Measurements from ENCODE around the gene CCDC148.
"Not testable (repeated sequence)": the region's sequence is repeated elsewhere in the genome, so short reads cannot be mapped to it uniquely, and the experiment has no call there.

Gene CCDC148

DNA sequence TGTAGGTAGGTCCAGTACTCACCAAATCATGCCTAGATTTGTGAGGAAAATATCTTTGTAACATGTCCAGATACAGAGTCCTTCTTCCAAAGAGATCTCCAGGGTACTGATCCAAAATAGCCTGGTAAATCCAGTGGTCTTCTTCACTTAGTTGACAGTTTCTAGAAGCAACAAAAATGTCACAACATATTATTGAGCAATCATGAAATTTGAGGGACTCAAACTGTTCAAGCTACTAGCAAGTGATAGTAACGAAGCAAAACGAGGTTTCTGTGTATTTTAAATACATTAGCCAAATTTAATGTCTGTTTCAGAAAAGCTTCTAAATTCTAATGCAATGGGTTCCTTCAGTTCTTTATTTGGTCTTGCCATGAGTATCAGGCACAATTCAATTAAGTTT is 142.8 kb downstream of the CCDC148 start:
- Histone ChIP-seq H3K36me3 (no peaks in the 10 kb centered on the region), H3K9me3 (no peaks in the 10 kb centered on the region), H3K4me1 (ENCODE audit: control insufficient read depth in 1 of 2, insufficient read depth in 1 of 2, low read depth in 1 of 2, low read length in 1 of 2) (peaks cover 21 to 22% of the 10 kb centered on the region in 2 experiments), H3K4me3 (ENCODE audit: low read depth in 1 of 2, low read length in 1 of 2) (no peak overlapping the region), H3K27me3 (no peaks in the 10 kb centered on the region), H3K27ac (peak overlapping the region; percentile 90)
- TF ChIP-seq, protein P1, sequence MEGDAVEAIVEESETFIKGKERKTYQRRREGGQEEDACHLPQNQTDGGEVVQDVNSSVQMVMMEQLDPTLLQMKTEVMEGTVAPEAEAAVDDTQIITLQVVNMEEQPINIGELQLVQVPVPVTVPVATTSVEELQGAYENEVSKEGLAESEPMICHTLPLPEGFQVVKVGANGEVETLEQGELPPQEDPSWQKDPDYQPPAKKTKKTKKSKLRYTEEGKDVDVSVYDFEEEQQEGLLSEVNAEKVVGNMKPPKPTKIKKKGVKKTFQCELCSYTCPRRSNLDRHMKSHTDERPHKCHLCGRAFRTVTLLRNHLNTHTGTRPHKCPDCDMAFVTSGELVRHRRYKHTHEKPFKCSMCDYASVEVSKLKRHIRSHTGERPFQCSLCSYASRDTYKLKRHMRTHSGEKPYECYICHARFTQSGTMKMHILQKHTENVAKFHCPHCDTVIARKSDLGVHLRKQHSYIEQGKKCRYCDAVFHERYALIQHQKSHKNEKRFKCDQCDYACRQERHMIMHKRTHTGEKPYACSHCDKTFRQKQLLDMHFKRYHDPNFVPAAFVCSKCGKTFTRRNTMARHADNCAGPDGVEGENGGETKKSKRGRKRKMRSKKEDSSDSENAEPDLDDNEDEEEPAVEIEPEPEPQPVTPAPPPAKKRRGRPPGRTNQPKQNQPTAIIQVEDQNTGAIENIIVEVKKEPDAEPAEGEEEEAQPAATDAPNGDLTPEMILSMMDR (IDR thresholded peaks at IDR 0.05) = no peak

- Histone ChIP-seq H3K9me3 (no peaks in the 10 kb centered on the region), H3K4me3 (ENCODE audit: low read depth in 1 of 2, low read length in 1 of 2) (no peak overlapping the region), H3K36me3 (no peaks in the 10 kb centered on the region), H3K4me1 (ENCODE audit: control insufficient read depth in 1 of 2, insufficient read depth in 1 of 2, low read depth in 1 of 2, low read length in 1 of 2) (peaks cover 21 to 22% of the 10 kb centered on the region in 2 experiments), H3K27ac (peak overlapping the region; percentile 90), H3K27me3 (no peaks in the 10 kb centered on the region)
- TF ChIP-seq, protein P1 (IDR thresholded peaks at IDR 0.05) = no peak
Measured at GRCh38 chr2:158312981-158313380, 143.6 kb downstream of the CCDC148 start.

GRCh38 chr2:158310407-158310806 is 146.1 kb downstream of the CCDC148 start:
- not testable (repeated sequence) for H3K27ac ChIP-seq; H3K36me3 ChIP-seq; H3K9me3 ChIP-seq; H3K4me3 ChIP-seq (ENCODE audit: low read depth in 1 of 2, low read length in 1 of 2); H3K27me3 ChIP-seq
- peaks cover 27 to 29% of the 10 kb centered on the region in 2 experiments for H3K4me1 ChIP-seq (ENCODE audit: control insufficient read depth in 1 of 2, insufficient read depth in 1 of 2, low read depth in 1 of 2, low read length in 1 of 2)

DNA sequence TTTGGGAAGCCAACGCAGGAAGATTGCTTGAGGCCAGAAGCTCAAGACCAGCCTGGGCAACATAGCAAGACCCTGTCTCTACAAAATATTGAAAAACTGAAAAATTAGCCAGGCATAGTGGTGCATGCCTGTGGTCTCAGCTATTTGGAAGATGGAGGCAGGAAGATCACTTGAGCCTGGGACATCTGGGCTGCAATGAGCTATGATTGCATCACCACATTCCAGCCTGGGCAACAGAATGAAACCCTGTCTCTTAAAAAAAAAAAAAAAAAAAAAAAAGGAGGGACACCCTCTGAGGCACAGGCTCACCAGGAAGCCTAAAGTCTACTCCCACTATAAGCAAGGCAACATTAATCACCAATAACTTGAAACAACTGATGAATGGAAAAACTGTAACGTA is 151.1 kb downstream of the CCDC148 start:
- no peaks in the 10 kb centered on the region for H3K36me3 ChIP-seq
- H3K27me3 ChIP-seq = no peaks in the 10 kb centered on the region
- H3K4me1 ChIP-seq (ENCODE audit: control insufficient read depth in 1 of 2, insufficient read depth in 1 of 2, low read depth in 1 of 2, low read length in 1 of 2) = peaks cover 24 to 27% of the 10 kb centered on the region in 2 experiments
- H3K27ac ChIP-seq = peak overlapping the region; percentile 63
- no peak overlapping the region for H3K4me3 ChIP-seq (ENCODE audit: low read depth in 1 of 2, low read length in 1 of 2)
- H3K9me3 ChIP-seq = no peaks in the 10 kb centered on the region
- TF ChIP-seq, protein P1 (IDR thresholded peaks at IDR 0.05) = no peak

DNA sequence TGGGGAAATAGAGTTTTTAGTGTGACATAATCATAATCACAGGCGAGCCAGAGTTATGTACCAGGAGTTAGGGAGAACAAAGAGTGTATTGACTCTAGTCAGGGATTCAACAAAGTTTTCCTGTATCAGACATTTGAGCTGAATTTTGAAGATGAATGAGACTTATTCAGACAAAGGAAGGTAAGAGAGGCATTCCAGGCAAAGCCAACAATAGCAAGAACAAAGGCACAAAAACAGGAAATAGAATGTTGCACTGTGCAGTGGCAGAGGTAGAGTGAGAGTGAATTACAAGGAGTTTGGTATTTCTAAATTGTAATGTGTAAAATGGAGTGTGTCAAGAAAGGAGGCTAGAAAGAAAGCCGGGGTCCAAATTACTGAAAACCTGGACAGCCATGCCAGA is 156.2 kb downstream of the CCDC148 start:
- peak overlapping the region; percentile 58 for H3K27ac ChIP-seq
- no peak overlapping the region for H3K4me3 ChIP-seq (ENCODE audit: low read depth in 1 of 2, low read length in 1 of 2)
- TF ChIP-seq, protein P1 (IDR thresholded peaks at IDR 0.05) = no peak
- H3K9me3 ChIP-seq = no peaks in the 10 kb centered on the region
- no peaks in the 10 kb centered on the region for H3K36me3 ChIP-seq
- H3K27me3 ChIP-seq = no peaks in the 10 kb centered on the region
- peaks cover 25 to 30% of the 10 kb centered on the region in 2 experiments for H3K4me1 ChIP-seq (ENCODE audit: control insufficient read depth in 1 of 2, insufficient read depth in 1 of 2, low read depth in 1 of 2, low read length in 1 of 2)

GRCh38 chr2:158297606-158298005 is 158.9 kb downstream of the CCDC148 start:
- TF ChIP-seq, protein P1 (IDR thresholded peaks at IDR 0.05) = no peak
- H3K27ac ChIP-seq = no peak overlapping the region
- H3K4me1 ChIP-seq (ENCODE audit: control insufficient read depth in 1 of 2, insufficient read depth in 1 of 2, low read depth in 1 of 2, low read length in 1 of 2) = peaks cover 17 to 25% of the 10 kb centered on the region in 2 experiments
- no peak overlapping the region for H3K4me3 ChIP-seq (ENCODE audit: low read depth in 1 of 2, low read length in 1 of 2)
- no peaks in the 10 kb centered on the region for H3K27me3 ChIP-seq
- H3K9me3 ChIP-seq = no peaks in the 10 kb centered on the region
- no peaks in the 10 kb centered on the region for H3K36me3 ChIP-seq
